HG03439 (cell line): ENCODE measurements around the gene INCA1.

Experiments
- ATAC-seq: cut with Tn5 transposase; IDR thresholded peaks from one replicate; pipeline ENCODE4 v1.9.1; 2021; ENCODE audit warnings: mild to moderate bottlenecking, moderate library complexity; ENCODE audit not compliant: unreplicated experiment

INCA1 gene

DNA sequence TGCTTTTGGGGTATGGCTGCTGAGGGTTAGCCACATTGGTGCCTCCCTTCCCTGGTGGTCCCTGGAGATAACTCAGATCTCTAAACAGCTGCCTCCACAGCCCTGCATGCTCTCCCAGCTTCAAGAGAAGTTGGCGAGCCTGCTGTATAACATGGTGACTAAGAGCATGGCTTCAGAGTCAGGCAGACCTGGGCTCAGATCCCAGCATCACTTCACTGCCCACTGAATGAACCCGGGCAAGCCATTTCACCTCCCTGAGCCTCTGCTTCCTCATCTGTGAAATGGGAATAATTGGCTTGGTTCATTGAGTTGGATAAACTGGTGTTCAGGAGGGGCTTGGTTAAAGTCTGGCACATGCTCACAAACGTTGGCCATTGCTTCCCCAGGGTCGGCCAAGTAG, 17.0 kb upstream of the INCA1 start:
- ATAC-seq: no peak

DNA sequence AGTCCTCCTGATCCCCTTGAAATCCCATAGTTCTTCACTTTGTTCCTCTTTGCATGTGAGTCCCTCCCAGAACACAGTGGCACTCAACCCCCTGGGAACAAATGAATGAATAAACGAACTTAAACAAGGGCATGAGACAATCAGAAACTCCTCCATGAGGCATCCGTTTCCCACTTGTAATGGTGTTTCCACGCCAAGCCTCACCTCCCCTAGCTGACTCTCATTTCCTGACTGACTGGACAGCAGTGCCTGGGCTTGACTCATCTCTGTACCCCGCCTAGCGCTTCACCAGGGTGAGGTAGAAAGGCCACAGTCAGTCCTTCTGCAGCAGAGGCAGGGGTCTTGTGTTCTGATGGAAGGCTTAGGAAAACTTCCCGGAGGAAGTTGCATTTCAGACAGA, 14.6 kb upstream of the INCA1 start:
- no peak for ATAC-seq

DNA sequence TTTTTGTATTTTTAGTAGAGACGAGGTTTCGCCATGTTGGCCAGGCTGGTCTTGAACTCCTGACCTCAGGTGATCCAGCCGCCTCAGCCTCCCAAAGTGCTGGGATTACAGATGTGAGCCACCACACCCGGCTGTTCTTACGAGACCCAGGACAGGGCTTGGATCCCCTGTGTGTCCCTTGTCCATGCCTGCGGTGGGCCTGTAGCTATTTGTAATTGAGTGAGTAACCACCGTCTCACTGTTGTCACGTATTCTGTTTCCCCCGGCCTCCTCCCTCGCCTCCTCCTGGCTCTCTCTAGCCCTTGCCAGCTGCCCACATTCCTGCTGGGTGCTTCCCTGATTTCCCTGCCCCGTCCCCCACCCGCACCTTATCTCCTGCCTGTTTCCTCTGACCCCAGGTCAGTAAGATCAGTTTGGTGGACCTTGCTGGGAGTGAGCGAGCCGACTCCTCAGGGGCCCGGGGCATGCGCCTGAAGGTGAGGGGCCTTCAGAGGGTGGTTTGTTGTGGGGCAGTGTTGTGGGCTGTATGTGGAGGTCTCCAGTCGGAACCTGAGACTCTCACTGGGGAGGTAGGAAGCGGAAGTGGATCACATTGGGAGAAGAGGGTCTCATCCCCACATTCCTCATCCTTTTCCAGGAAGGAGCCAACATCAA, 6.0 kb upstream of the INCA1 start:
- ATAC-seq: no peak

DNA sequence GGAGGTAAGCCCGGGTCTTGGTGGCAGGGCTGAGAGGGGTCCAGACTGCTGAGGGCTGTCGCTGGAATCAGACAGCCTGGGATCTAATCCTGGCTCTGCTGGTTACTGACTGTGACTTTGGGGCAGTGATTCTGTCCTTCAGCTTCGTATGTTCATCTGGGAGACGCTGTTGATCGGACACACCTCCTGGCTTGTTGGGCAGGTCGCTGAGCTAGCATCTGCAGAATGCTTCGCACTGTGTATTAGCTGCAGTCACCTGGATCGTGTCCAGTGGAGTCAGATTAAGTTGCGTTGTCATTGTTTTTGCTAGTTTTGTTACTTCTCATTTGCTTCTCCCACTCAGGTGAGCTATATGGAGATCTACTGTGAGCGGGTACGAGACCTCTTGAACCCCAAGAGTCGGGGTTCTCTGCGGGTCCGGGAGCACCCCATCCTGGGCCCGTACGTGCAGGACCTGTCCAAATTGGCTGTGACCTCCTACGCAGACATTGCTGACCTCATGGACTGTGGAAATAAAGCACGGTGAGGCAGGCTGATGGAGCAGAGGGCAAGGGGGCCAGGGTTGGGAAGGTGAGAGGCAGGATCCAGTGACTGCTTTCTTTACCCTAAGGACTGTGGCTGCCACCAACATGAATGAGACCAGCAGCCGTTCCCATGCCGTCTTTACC, 4.9 kb upstream of the INCA1 start:
- no peak for ATAC-seq

- ATAC-seq: no peak
Observed at GRCh38 chr17:5000237-5000639, 2.9 kb upstream of the INCA1 start.

GRCh38 chr17:4999430-5000093, 2.2 kb upstream of the INCA1 start:
- no peak for ATAC-seq

- ATAC-seq: no peak
Observed at GRCh38 chr17:4998732-4999429, 1.6 kb upstream of the INCA1 start.

DNA sequence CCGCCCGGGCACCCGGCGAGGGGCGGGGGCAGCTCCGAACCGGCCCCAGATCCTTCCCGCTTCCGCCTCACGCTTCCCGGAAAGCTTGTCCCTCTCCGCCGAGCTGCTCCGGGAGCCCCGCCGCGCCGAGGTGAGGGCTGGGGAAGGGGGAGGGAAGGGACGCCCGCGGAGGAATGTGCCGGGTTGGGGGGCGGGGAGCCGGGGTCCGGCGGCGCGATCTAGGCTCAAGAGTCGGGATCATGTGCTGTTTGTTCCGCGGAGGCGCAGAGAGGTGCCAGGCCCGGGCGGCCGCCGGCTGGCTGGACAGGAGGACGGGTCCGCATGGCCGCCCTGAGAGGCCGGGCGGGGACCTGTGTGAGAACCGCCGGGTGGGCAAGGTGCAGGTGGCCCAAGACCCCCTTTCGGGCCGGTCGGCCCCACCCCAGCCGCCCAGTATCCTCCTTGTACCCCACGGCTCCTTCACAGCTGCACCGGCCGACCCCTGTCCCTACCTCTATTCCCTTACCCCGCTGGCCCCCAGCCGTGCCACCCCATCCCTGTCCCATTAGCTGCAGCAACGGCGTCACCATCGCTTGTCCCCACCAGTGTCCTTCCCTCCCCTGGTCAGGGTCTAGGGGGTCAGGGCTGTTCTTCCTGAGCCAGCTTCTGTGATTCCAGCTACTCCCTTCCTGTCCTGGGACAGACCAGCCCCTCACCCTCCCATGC, 857 bp upstream of the INCA1 start:
- ATAC-seq: peak; percentile 5

- ATAC-seq: no peak
Observed at GRCh38 chr17:4994081-4994595, 3.2 kb downstream of the INCA1 start.

GRCh38 chr17:4987767-4988567, 9.4 kb downstream of the INCA1 start:
- no peak for ATAC-seq

GRCh38 chr17:4986951-4987766, 10.2 kb downstream of the INCA1 start, which contains the start of gene CAMTA2:
CAMTA2 (minus strand) TSS chr17:4987675; CDS start chr17:4986222, 1,453 bp downstream.
- ATAC-seq: peak; percentile 65

- no peak for ATAC-seq
Observed at GRCh38 chr17:4986403-4986802, 10.9 kb downstream of the INCA1 start.

DNA sequence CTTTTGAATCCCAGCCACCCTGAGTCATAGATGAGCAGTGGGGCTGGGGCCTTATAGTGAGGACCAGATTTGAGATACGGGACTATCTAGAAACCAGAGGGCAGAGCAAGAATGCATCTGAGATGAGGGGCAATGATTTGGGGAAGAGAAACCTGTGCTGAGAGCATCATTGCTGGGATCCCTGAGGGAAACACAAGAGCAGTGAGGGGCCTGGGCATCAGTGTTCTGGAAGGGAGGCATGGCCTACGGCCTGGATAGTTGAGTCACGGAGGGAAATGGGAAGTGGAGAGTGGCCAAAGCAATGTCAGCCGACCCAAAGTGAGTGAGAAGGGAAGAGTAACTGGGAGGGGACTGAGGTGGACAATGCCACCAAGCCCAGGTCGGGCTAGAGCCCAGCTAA, 15.0 kb downstream of the INCA1 start:
- no peak for ATAC-seq

GRCh38 chr17:4980644-4981216, 16.6 kb downstream of the INCA1 start:
- no peak for ATAC-seq

DNA sequence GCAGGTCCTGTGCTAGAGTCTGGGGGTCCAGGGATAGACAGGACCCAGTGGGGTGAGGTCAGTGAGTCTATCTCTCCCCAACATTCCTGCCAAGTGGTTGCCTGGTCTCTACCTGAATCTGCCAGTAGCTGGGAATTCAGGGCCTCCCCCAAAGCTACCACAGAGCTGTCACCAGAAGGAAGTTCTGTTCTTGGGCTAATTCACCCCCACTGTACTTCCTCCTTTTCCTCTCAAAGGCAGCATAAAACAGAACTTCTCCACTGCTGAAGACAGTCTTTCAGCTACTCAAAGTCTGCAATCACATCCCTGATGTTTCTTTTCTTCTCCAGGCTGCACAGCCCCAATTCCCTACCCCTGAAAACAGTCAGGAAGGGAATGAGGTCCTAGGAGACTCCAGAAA, 18.6 kb downstream of the INCA1 start:
- ATAC-seq: no peak

DNA sequence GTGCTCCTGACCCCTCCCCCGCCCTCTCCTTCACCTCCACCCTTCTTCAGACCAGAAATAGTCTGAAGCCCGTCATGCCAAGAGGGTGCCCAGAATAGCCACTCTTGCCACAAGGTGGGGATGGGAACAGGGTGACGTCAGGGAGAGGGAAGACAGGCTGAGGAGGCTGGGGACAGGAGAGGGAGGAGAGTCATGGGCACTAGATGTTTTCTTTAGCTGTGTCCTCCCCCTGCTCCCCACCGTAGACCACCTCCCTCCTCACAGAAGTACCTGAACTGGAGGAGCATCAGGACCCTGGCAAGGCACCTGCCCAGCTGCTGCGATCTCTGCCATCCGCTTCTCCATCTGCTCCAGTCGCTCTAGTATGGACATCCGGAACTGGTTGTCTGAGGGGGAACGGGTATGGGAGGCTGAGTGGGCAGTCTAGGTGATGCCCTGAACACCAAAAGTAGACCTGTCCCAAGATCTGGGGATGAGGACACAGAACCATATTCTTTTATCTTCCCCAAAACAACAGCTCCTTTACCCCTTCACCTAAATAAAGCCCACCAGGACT, 23.1 kb downstream of the INCA1 start:
- ATAC-seq: no peak

- no peak for ATAC-seq
Observed at GRCh38 chr17:4973256-4974114, 23.8 kb downstream of the INCA1 start.
